GM12865 (cell line): ENCODE data around the gene DTNBP1.

Source experiments
- DNase-seq: peaks from one replicate; pipeline ENCODE4 v3.0.0; 2010; ENCODE audit warnings: low read depth
- H3K4me3 ChIP-seq: 2 replicates; pipeline ENCODE4 v1.5.1; 2011; ENCODE audit warnings: mild to moderate bottlenecking, low read depth, low read length, control low read depth
- CTCF ChIP-seq: IDR thresholded peaks from 2 replicates; pipeline ENCODE4 v1.5.1; 2011; ENCODE audit warnings: low read length, control low read depth, low read depth, inconsistent platforms; ENCODE audit not compliant: insufficient read depth; ENCODE audit errors: missing control alignments

Gene DTNBP1

GRCh38 chr6:15475261-15475660 is 187.6 kb downstream of the DTNBP1 start:
- no peak overlapping the region for H3K4me3 ChIP-seq
- TF ChIP-seq CTCF = no peak
- no peak for DNase-seq

- no peak for TF ChIP-seq CTCF
- DNase-seq = no peak
- H3K4me3 ChIP-seq = no peak overlapping the region
Measured at GRCh38 chr6:15474196-15474595, 188.6 kb downstream of the DTNBP1 start.

GRCh38 chr6:15473741-15474161 is 189.1 kb downstream of the DTNBP1 start:
- H3K4me3 ChIP-seq = no peak overlapping the region
- no peak for TF ChIP-seq CTCF
- DNase-seq = no peak

GRCh38 chr6:15473174-15473573 is 189.7 kb downstream of the DTNBP1 start:
- no peak for TF ChIP-seq CTCF
- no peak for DNase-seq
- H3K4me3 ChIP-seq = no peak overlapping the region
